Activated T-cell treated with anti-CD3 and anti-CD28 coated beads, Interleukin-2, amount 50 U/mL, for 4 hours (primary cell): ENCODE data around the gene TACC2. TPM values are rescaled to one million over a fixed set of nuclear protein-coding genes. Genes with fewer than 3 reads are reported as not detected.

Source experiments
- ATAC-seq, 2 donors: fragments of 200-7000 bp; cut with Tn5 transposase; one replicate each; pipeline ENCODE4 v1.10.0; 2021
- DNase-seq: peaks from one replicate; pipeline ENCODE4 v3.0.0-alpha.2; 2020
- H3K27me3 Mint-ChIP-seq: one replicate; pipeline ENCODE4 v1.8.0; 2021; ENCODE audit warnings: low read depth, mixed read lengths
- H3K36me3 Mint-ChIP-seq: one replicate; pipeline ENCODE4 v1.8.0; 2022; ENCODE audit warnings: mixed read lengths; ENCODE audit not compliant: insufficient read depth
- H3K4me1 Mint-ChIP-seq: one replicate; pipeline ENCODE4 v1.8.0; 2021; ENCODE audit warnings: low read depth, mixed read lengths
- H3K4me3 Mint-ChIP-seq: one replicate; pipeline ENCODE4 v1.8.0; 2021; ENCODE audit warnings: mild to moderate bottlenecking, moderate library complexity, mixed read lengths
- H3K9me3 Mint-ChIP-seq: one replicate; pipeline ENCODE4 v1.8.0; 2021; ENCODE audit warnings: mixed read lengths
- total RNA-seq, 3 donors: library from RNA; stranded (reverse); gene quantifications; one replicate each; pipeline ENCODE4 v1.2.1, GENCODE V29; 2021

TACC2 gene
- total RNA-seq, 3 donors from 2014 or later, result 0.21 to 0.57 (median 0.43) TPM

DNA sequence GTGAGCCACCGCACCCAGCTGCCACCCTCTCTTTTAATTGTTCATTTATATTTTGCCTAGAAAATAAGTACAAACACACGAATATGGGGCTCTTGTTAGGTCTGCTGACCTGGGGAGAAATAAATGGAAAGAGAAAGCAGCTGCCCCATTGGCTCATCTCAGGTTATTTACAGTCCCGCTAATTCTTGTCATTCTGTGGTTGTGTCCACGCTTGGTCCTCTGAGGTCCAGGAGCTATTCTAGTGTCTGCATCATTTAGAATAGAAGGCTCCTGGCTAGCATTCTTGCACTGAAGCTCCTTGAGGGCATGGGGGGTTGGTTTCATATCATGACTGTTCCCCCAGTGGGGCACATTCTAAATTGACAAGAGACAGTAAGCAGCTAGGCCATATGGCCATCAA is 128.5 kb downstream of the TACC2 start:
- ATAC-seq (no peak), DNase-seq (no peak)
- peaks cover 28% of the 10 kb centered on the region for H3K27me3 Mint-ChIP-seq
- no peak overlapping the region for H3K4me3 Mint-ChIP-seq
- peaks cover 4% of the 10 kb centered on the region for H3K4me1 Mint-ChIP-seq
- H3K36me3 Mint-ChIP-seq, result no peaks in the 10 kb centered on the region
- no peaks in the 10 kb centered on the region for H3K9me3 Mint-ChIP-seq

DNA sequence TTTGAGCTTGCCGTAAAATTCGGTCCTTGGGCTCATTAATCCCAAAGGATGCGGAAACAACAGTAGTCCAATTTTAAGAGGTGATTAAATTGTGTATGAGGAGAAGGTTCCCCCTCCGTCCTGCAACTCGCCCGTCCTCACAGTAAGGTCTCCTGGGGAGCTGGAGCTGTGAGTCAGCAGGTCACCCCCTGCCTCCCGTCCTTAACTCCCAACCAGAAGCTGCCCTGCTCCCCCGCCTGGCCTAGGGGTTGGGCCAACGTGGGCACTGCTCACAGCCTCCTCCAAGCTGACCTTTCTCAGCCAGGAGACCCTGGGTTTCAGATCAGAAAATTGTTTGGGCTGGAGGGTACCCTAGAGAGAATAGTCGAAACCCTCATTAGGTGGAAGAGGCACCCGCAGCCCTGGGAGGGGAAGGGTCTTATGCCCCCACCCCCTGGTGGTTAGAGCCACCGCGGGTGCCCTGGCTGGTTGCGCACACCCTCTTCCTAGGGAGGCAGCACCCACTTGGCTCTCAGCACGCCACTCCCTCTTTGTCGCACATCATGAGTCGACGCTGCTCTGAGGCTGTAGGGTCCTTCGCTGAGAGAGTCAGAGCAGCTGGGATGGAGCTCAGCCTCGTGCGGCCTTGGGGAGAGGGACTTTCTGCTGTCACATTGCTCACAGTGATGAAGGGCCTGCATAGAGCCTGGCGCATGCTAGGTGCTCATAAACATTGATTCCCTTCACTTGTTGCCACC is 131.2 kb downstream of the TACC2 start:
- H3K4me1 Mint-ChIP-seq, result no peaks in the 10 kb centered on the region
- H3K27me3 Mint-ChIP-seq, result peaks cover 13% of the 10 kb centered on the region
- H3K4me3 Mint-ChIP-seq, result no peak overlapping the region
- ATAC-seq, result no peak
- DNase-seq, result no peak
- H3K36me3 Mint-ChIP-seq, result no peaks in the 10 kb centered on the region
- H3K9me3 Mint-ChIP-seq, result no peaks in the 10 kb centered on the region

DNA sequence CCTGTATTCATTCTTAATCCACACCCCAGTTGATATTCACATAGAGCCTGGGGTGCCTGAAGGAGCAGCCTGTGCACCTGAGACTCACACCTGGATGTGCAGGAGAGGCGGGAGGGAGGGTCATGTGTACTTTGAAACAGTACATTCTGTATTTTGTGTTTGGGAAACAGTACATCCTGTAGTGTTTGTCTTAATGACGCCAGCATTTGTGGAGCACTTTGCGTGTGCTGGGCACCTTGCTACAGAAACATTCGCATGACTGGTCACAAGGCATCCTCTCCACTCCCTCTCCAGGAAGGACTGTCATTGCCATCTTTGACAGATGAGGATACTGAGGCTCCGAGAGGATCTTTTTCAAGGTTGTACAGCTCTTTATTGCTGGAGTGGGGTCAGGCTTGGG is 132.1 kb downstream of the TACC2 start:
- Mint-ChIP-seq H3K4me1 (no peaks in the 10 kb centered on the region), H3K4me3 (no peak overlapping the region), H3K27me3 (peaks cover 5% of the 10 kb centered on the region), H3K9me3 (no peaks in the 10 kb centered on the region), H3K36me3 (no peaks in the 10 kb centered on the region)
- ATAC-seq (no peak), DNase-seq (no peak)

DNA sequence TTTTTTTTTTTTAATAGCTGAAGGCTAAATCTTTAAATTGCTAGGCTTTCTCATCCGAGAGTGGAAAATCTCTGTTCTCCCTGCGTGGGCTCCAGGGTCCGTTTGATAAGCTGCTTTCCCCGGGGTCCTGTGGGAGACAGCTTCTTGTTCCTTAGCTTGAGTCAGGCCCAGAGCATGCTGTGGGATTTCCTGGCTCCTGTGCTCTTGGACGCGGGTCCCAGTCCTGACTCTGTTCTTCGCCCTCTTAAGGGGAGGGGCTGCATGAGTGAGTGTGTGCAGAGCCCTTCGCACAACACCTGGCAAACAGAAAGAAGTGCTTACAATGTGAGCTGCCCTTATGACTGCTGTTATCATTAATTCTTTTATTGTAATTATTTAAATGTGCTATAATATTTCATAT is 133.5 kb downstream of the TACC2 start:
- Mint-ChIP-seq H3K4me3 (no peak overlapping the region), H3K27me3 (peaks cover 3% of the 10 kb centered on the region), H3K4me1 (no peaks in the 10 kb centered on the region), H3K9me3 (no peaks in the 10 kb centered on the region), H3K36me3 (no peaks in the 10 kb centered on the region)
- ATAC-seq (no peak), DNase-seq (no peak)

DNA sequence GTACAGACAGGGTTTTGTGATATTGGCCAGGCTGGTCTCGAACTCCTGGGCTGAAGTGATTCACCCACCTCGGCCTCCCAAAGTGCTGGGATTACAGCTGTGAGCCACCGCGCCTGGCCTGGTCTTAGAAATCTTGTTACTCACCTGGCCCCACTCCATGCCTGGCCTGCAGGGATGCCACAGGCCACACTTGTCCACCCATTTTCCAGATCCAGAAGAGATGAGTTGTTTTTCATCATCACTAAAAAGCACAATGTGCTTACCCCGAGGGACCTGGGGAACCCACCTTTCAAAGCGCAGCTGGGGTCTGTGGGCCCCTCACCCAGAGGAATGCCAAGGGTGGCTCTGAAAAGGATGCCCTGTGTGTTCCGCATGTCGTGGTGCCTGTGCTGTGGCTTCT is 134.2 kb downstream of the TACC2 start:
- H3K27me3 Mint-ChIP-seq, result peaks cover 5% of the 10 kb centered on the region
- H3K36me3 Mint-ChIP-seq, result no peaks in the 10 kb centered on the region
- no peaks in the 10 kb centered on the region for H3K4me1 Mint-ChIP-seq
- H3K4me3 Mint-ChIP-seq, result no peak overlapping the region
- ATAC-seq (no peak), DNase-seq (no peak)
- no peaks in the 10 kb centered on the region for H3K9me3 Mint-ChIP-seq

DNA sequence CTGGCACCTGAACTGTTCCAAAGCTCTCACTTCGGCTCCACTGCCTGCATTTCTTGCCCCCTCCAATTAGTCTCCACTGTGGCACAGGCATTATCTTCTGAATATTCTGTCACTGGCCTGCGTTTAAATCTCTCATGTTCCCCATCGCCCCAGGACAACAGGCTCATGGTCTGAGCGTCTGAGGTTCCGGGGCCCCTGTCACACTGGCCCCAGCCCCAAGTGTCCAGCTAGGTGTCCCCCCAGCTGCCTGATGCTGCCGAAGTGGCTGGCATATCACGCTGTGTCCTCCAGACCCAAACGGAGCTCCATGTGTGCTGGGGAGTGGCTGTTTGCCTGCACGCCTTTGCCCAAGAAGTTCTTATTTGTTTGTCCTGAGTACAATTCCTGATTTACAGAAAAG is 135.4 kb downstream of the TACC2 start:
- Mint-ChIP-seq H3K4me3 (no peak overlapping the region), H3K4me1 (no peaks in the 10 kb centered on the region), H3K27me3 (peaks cover 8% of the 10 kb centered on the region), H3K36me3 (no peaks in the 10 kb centered on the region), H3K9me3 (no peaks in the 10 kb centered on the region)
- DNase-seq, result no peak
- ATAC-seq, result no peak

DNA sequence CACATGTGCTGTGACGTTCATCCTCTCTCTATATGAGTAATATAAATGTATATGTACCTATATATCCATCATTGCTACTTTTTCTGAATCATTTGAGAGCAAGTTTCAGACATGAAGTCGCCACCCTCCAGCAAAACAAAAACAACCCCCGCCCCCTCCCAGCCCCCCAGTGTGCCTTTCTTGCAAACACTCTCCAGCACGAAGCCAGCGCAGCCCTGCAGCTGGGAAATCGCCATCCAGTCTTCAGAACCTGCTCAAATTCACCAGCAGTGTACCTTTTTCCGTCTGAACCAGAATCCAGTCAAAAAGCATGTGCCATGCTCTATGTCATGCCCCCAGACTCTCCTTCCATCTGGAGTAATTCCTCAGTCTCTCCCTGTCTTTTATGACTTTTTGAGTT is 135.8 kb downstream of the TACC2 start:
- H3K4me3 Mint-ChIP-seq, result no peak overlapping the region
- ATAC-seq (no peak), DNase-seq (no peak)
- no peaks in the 10 kb centered on the region for H3K9me3 Mint-ChIP-seq
- H3K36me3 Mint-ChIP-seq, result no peaks in the 10 kb centered on the region
- H3K4me1 Mint-ChIP-seq, result no peaks in the 10 kb centered on the region
- H3K27me3 Mint-ChIP-seq, result peaks cover 10% of the 10 kb centered on the region

DNA sequence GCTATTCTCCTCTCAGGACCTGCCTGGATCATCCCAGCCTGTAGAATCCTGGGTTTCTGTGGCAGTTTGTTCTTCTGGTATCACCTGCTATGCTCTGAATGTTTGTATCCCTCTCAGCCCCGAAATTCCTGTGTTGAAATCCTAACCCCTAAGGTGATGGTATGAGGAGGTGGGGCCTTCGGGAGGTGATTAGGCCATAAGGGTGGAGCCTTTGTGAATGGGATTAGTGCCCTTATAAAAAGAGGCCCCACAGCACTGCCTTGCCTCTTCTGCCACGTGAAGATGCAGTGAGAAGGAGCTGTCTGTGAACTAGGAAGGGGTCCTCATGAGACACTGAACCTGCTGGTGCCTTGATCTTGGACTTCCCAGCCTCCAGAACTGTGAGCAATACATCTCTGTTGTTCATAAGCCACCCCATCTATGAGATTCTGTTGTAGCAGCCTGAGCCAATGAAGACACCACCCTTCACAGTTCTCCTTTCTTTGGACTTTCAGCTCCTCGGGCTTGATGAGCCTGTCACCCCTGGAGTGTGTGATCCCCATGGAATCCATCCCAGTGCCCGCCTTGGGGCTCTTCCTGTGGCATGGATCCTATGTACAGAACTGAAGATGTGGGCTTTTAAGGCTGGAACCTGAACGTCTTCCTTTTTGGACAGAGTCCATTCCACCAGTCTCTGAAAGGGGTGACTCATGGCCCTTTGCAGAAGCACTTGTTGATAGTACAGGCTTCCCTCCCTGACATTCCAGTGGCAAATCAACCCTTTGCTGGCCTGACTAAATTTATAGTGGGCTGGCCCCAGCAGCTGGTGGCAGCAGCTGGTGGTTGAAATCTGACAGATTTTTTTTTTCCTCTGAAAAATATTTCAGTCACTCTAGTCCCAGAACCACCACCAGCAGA is 138.0 kb downstream of the TACC2 start:
- Mint-ChIP-seq H3K36me3 (no peaks in the 10 kb centered on the region), H3K27me3 (peaks cover 8% of the 10 kb centered on the region), H3K4me1 (no peaks in the 10 kb centered on the region), H3K9me3 (no peaks in the 10 kb centered on the region), H3K4me3 (no peak overlapping the region)
- DNase-seq, result no peak
- no peak for ATAC-seq

DNA sequence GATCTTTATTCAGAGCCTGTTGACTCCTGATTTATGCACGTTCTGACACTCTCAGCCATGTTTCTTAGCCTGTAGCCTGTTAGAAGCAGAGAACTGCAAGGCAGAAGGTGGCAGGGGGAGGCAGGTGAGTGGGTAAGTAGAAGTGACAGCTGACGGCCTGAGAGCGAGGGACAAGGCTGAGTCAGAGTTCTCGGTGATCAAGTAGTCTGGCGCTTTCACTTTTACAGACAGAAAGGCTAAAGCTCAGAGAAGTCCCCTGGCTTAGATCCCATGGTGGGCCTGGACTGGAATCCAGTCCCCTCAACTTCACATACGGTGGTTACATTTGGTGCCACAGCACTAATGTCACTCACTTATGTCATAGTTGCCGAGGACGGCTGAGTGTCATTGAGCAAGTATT is 139.0 kb downstream of the TACC2 start:
- no peak for ATAC-seq
- no peaks in the 10 kb centered on the region for H3K4me1 Mint-ChIP-seq
- no peaks in the 10 kb centered on the region for H3K9me3 Mint-ChIP-seq
- peaks cover 8% of the 10 kb centered on the region for H3K27me3 Mint-ChIP-seq
- H3K4me3 Mint-ChIP-seq, result no peak overlapping the region
- H3K36me3 Mint-ChIP-seq, result no peaks in the 10 kb centered on the region
- no peak for DNase-seq

DNA sequence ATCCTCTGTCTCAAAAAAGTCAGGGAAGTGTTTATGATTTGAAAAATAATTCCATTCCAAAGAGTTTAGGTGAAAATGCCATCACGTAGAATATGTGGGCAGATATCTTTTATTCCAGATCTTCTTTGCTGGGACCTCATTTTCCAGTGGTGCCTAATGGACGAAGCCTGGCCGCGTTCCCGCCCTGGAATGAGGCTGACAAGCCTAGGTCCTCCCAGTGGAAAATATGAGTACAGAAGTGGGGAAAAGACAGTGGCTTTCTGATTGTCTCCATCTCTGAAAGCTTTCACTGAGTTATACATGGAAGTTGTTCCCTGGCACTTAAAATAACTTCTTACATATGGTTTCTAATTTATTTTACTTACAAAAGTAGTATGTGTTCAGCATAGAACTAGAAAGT is 139.4 kb downstream of the TACC2 start:
- DNase-seq (no peak), ATAC-seq (no peak)
- H3K27me3 Mint-ChIP-seq, result peaks cover 11% of the 10 kb centered on the region
- H3K4me1 Mint-ChIP-seq, result no peaks in the 10 kb centered on the region
- H3K36me3 Mint-ChIP-seq, result no peaks in the 10 kb centered on the region
- no peaks in the 10 kb centered on the region for H3K9me3 Mint-ChIP-seq
- no peak overlapping the region for H3K4me3 Mint-ChIP-seq

DNA sequence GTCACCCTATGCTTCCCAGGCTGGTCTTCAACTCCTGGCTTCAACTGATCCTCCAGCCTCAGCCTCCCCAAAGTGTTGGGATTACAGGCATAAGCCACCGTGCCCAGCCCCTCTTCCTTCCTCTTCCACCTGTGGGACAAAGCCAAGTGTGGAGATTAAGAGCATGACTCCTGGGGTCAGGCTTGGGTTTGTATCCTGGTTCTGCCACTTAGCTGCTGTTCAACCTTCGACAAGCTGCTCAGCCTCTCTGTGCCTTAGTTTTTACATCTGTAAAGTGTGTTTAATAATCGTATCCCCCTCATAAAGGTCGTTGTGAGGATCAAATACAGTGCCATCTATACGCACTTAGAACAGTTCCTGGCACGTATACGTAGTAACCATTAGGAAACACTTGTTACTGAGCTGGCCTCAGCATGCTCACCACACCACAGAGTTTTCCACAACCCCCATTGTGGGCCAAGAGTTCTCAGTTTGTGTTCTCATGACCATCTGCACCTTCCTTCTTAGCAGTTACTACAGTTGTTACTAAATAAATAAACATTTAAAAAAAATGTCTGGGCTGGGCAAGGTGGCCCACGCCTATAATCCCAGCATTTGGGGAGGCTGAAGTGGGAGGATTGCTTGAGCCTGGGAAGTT is 141.6 kb downstream of the TACC2 start:
- no peaks in the 10 kb centered on the region for H3K36me3 Mint-ChIP-seq

DNA sequence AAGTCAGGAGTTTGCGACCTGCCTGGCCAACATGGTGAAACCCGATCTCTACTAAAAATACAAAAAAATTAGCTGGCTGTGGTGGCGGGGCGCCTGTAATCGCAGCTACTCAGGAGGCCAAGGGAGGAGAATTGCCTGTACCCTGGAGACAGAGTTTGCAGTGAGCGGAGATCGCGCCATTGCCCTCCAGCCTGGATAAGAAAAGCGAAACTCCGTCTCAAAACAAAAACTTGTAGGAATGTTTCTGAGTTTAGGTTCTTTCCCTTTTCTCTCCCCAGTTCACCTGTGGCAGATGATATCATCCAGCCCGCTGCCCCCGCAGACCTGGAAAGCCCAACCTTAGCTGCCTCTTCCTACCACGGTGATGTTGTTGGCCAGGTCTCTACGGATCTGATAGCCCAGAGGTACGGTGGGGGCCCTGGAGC is 143.4 kb downstream of the TACC2 start:
- no peak for ATAC-seq

More for the DNA sequence above, 141.6 kb downstream of the TACC2 start:
- Mint-ChIP-seq H3K9me3 (no peaks in the 10 kb centered on the region), H3K4me1 (no peaks in the 10 kb centered on the region), H3K4me3 (no peak overlapping the region), H3K27me3 (peaks cover 11% of the 10 kb centered on the region)
- DNase-seq (no peak), ATAC-seq (no peak)

DNA sequence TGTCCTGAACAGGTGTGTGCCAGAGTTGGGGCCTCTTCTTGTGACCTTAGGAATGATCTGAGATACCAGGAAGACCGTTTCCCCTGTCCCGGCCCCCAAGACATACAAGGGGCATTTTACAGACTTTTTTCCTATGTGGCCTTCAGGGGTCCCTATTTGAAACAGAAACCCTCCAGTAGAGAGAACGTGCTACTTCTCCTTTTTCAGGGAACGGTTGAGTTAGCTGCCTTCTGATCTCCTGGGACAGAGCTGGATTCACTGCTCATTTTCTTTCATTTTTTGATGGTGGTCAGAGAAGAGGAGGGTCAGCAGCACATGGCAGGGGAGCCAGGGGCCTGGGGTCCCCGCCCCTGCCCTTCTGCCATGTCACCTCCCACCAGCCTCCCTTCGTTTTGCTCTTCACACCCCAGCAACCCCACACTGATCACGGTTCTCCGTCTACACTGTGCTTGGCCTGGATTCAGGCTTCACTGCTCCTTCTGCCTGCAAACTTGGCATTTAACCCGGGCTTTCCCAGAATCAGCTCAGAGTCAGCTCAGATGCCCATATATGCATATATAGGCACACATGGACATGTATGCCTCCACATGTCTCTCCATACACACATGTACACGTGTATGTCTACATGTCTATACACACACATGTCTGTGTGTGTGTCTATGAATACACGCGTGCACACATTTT is 144.1 kb downstream of the TACC2 start:
- Mint-ChIP-seq H3K9me3 (no peaks in the 10 kb centered on the region), H3K4me3 (no peak overlapping the region), H3K4me1 (no peaks in the 10 kb centered on the region), H3K27me3 (peaks cover 10% of the 10 kb centered on the region), H3K36me3 (no peaks in the 10 kb centered on the region)
- no peak for DNase-seq
- ATAC-seq, result no peak

More for the DNA sequence above, 143.4 kb downstream of the TACC2 start:
- Mint-ChIP-seq H3K27me3 (peaks cover 11% of the 10 kb centered on the region), H3K4me1 (no peaks in the 10 kb centered on the region), H3K36me3 (no peaks in the 10 kb centered on the region), H3K9me3 (no peaks in the 10 kb centered on the region), H3K4me3 (no peak overlapping the region)
- DNase-seq, result no peak
